NCI-H460 (cell line): ENCODE measurements around the gene LYRM4. TPM values are rescaled to one million over a fixed set of nuclear protein-coding genes. Genes with fewer than 3 reads are reported as not detected.

Experiments
- DNase-seq: peaks from one replicate; pipeline ENCODE4 v3.0.0-alpha.2; 2016; ENCODE audit warnings: low read depth; ENCODE audit errors: extremely low read depth
- total RNA-seq: library from RNA; depleted of rRNA; stranded (reverse); fragments of >200 nt; shearing (Covaris generic); gene quantifications from 2 replicates; pipeline ENCODE4 v1.2.3, GENCODE V29; 2014

Gene LYRM4
- total RNA-seq, 1 experiment from 2014 or later = 31.6 TPM

DNA sequence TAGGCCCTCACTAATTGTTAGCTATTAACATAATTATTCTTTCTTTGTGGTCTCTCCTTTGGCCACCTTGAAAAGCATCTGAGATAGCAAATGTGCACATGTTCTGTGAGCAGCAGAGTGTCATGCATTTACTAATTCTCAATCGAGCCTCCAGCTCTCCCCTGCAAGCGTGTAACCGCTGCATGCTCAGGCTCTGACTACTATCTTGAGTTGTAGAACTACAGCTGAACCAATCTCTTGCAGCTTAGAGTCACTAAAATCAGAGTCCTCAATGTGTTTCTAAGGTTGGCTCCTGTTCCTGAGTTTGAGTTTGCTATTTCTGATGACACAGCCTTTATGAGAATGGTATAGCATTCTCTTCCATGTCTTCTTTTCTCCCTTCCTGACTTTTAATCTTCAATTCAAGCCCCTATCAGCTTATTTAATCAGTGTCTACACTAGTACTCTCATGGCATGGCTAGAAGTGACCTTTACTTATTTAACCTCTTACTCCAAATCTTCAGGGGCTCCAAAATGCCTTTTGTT, 110.1 kb downstream of the LYRM4 start:
- DNase-seq = no peak

DNA sequence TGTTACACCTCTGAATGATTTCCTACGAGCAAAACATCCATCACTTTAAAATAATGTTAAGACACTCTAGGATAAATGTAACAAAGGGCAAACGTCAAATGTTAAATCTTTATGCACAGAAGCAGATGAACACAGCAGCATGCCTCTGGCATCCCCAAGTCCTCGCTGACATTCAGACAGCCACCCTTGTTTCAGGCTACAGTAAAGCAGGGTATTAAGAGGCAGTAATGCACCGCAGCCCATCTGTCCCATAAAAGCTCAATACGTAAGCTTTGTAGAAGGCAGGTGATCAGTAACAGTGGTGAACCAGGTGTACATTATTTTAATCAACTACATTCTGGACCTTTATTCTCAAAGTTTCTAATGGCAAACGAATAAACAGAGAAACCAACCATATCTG, 110.9 kb downstream of the LYRM4 start:
- no peak for DNase-seq

DNA sequence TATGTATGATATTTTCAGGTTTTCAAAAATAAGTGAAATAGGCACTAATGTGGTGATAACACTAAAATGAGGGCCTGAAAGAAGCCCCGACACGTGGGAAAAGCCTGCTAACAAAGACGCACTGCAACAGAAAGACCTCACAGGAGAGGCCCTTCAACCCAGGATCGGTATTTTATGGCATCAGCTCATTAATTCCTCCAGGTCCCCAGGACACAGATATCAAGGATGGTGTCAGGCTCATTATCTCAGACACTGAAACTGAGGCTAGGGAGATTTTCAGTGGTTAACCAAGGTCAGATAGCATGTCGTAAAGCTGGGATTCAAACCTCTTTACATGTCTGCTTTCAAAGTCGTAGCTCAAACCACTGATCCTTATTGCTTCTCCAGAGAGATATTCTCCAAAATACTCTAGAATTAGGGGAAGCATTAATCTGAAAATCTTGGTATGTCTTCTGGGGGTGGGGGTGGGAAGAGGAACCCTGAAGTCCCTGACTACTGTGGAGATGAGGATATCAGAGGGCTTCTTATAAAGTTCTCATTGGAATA, 111.5 kb downstream of the LYRM4 start:
- no peak for DNase-seq

DNA sequence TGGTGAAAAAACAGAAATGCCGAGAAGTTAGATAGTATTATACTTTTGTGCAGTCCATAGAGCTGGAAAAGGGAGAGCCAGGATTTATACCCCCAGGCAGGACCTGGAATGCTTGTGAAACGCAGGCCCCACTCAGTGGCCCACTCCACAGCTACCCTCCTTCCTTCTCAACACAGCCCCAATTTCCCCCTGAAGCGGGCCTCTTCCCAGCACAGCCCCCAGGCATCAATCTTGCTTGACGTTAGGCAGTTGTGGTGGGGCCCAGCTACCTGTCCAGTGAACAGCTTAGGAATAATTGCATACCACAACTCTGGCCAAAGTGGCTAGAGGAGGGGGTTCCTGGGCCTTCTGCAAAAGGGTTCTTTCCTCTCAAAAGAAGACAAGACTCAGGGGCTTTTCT, 114.4 kb downstream of the LYRM4 start:
- no peak for DNase-seq

DNA sequence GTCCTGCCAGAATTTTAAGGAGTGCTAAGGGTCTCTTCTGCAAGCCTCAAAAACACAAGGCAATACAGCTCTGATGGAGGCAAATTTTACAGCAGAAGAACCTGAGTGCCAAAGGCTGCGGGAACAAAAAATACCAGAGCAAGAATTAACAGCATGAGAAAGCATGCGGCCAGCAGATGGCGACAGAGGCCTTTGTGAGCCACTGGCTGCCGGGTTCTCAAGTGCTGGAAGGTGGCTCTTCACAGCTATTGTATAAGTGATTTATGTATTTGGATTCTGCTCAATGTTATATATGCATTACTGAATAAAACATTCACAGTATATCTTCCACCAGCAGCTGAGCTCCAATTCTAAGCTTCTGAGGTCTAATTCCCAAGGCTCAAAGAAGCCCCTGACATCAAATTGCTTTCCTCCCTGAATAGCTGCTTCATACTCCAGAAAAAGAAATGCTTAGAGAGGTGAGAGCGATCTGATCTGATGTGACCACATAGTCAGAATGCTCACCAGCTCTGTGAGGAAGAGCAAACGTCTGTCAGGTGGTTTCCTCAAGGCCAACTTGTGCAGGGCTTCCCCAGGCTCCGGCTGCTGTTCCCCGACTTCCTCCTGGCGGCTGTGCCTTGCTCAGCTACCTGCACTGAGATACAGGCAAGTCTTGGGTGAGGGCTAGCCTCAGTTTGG, 117.0 kb downstream of the LYRM4 start:
- DNase-seq = peak; percentile 64

DNA sequence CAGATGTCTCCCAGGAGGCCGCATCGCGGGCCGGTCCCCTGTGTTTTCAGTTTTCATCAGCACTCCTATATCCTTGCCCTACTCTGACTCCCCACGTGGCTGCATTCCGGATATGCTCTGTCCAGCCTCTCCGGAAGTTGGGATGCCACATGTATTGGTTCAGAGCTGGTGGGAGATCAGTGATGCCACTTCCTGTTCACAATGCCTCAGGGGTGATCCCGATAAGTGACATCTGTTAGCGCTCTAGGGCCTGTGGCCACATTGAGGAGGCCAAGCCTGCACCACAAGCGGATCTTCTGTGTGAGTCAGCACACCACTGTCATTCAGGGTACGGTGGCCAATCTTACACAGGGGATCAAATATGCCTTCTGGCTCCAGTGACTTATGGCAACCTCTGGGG, 117.8 kb downstream of the LYRM4 start:
- no peak for DNase-seq

DNA sequence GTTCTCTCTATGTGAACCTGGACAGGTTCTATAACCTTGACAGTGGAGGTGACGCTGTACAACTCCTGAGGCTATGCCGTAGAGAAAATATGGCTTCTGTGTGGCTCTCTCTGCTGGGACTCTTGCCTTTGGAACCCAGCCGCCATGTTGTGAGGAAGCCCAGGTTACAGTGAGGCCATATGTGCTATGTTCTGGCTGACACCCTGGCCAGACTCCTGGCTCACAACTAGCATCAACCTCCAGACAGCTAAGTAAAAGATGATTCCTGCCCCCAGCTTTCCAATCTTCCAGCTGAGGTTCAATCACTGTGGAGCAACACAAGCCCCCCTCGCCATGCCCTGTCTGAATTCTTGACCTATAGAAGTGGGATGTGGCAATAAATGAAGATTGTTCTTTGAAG, 118.6 kb downstream of the LYRM4 start:
- DNase-seq = no peak

DNA sequence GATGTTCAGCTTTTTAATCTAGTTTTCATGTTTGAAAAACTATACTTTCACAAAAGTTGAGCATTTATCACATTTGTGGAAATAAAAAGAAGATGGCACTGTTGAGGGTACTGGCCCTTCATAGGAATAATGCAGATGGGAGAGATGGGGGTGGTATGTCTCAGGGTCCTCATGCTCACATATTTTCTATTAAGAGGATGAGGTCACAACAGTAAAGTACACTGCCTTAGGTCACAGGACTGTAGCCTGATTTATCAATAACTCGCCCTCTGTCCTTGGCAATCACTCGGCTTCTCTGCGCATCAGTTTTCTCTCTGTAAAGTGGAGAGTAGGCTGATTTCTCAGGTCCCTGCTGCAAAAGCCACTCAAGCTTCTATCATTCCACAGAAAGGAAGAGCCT, 119.7 kb downstream of the LYRM4 start:
- DNase-seq = no peak

DNA sequence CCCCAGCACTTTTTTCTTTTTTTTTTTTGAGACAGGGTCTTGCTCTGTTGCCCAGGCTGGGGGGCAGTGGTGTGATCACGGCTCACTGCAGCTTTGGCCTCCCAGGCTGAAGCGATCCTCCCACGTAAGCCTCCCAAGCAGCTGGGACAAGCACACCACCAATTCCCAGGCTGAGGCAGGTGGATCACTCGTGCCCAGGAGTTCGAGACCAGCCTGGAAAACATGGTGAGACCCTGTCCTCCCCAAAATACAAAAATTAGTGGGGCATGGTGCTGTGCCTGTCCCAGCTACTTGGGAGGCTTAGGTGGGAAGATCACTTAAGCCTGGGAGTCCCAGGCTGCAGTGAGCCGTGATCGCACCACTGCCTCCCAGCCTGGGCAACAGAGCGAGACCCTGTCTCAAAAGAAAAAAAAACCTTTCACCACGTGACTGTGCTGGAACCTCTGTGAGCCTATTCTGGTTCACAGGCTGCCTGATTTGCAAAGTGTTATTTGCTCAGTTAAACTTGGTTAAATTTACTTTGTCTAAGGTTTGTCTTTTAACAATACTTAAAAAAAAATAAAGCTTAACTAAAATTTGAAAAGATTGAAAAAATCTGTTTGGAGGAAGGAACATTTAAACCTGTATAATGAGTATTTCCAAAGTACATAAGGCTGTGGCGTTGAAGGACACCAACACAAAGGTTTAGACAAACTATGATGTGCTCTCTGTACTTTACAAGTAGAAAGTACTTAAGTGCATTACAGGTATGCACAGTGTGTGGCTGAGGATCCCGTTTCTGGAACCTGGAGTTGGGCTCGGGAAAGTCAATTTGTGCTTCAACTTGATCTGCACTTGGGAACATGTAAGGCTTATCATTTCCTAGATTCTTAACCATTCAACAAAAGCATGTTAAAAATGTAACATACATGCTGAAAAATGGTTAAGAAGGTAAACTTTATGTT, 120.7 kb downstream of the LYRM4 start:
- no peak for DNase-seq

DNA sequence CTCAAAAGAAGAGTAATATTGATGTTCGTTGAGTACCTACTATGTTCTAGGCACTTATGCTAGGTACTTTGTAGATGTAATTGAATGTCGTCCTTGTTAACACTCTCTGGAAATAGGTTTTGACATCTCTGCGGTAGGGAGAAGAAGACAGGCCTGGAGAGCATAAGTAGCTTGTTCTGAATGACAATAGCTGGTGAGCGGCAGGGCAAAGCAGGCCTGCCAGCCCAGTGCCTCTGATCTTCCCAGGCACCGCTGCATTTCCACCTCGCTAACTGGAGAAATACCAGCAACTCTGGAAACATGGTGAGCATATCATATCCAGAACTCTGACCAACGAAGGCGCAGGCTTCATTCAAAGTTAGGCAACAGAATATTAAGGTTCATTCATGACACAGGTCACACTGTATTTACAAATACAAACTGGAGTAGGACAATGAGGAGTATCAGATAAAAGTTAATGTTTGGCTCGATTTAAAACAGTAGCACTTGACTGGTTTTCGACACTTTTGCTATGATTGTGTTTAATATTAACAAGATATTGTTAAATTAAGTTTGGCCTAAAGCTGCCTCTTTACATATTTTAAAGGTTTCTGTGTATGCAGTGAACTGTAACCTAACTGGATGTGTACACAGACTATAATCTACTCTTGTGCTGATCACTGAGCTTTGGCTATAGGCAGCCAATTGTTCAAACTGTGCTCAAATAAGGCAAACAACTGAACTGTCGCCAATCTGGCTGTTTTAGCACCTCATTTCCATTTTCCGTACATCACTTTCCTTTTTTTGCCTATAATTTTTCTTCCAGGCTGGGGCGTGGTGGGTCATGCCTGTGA, 121.5 kb downstream of the LYRM4 start:
- no peak for DNase-seq

DNA sequence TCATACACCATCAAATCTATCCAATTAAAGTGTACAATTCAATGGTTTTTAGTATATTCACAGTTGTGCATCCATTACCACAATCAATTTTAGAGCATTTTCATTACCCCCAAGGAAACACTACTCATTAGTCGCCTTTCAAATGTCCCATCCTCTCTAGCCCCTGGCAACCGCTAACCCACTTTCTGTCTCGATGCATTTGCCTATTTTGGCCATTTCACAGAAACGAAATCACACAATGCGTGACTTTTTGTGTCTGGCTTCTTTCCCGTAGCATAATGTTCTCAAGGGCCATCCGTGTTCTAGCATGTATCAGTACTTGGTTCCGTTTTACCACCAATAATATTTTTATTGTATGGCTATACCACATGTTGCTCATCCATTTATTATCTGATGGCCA, 123.9 kb downstream of the LYRM4 start:
- DNase-seq = no peak

DNA sequence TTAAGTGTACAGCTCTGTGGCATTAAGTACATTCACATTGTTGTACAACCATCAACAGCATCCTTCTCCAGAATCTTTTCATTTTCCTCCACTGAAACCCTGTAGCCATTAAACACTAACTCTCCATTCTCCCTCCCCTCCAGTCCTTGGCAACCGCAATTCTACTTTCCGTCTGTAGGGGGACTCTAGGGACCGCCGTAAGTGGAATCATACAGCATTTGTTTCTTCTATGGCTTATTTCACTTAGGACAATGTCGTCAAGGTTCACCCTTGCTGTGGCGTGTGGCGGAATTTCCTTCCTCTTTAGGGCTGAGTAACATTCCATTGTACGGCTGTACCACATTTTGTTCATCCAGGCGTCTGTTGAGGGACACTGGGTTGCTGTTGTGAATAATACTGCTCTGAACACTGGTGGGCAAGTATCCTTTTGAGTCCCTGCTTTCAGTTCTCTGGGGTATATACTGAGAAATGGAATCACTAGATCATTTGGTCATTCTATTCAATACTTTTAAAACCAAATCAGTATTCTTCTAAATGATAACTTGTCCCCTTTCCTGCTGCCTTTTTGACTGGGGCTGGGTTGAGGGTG, 124.9 kb downstream of the LYRM4 start:
- peak; percentile 42 for DNase-seq

DNA sequence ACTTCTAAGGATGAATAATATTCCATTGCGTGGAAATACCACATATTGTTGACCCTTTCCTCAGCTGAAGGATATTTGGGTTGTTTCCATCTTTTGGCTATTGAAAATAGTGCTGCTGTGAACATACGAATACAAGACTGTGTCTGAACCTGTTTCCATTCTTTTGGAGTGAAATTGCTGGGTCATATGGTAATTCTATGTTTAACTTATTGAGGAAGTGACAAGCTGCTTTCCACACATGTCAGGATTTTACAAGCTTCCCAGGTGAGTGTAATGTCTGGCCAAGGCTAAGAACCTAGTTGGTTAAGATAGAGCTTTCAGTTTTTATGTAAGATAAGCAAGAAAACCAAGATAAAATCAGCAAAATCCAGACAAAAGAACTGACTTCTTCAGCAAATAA, 126.8 kb downstream of the LYRM4 start:
- DNase-seq = no peak

DNA sequence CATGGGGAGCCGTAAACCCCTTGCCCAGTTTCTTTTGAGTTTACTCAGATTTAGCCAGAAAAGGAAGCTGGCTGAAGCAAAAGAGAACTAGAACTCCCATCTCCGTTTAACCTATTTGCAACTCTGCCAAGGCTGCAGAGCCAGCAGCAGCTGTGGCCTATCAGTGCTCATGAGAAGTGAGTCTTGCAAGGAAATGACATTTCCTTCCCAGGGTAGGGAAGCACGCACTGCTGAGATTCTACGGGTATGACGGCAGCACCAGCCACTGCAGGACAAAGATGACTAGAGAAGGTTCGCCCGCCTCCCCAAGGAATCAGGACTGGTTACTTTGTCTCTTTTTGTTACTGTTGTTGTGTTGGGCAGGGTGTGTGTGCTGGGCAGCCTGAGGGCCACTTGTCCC, 128.0 kb downstream of the LYRM4 start:
- DNase-seq = no peak

DNA sequence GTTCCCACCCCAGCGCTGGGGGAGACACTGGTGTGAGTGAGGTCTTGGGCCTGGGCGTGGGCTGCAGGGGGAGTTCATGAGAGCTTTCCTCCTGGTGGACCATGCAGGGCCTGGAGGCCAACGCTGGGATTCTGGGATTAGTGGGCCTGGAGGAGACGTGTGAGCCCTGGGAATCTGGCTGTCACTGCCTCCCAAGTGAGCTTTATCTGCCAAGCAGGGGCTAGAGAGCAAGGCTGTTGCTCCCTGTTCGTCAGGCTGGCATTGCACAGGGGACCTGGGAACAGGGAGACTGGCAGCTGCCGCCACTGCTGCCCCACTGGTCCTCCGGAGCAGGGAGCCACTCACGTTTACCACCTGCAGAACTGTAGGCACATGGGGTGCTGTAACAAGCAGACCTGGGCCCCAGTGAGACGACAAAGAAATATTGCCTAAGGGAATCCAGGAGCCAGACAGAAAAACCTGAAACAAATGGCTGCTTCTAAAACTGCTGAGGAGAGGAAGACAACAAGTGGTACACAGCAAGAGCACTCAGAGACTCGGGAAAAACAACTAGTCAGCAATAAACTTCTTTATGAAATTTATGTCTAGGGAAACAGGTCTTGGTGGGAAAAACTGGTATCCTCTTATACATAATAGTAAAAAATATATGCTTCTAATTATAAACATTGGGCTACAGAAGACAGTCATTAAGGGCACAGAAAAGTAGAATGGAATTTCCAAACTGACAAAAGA, 130.4 kb downstream of the LYRM4 start:
- DNase-seq = no peak

DNA sequence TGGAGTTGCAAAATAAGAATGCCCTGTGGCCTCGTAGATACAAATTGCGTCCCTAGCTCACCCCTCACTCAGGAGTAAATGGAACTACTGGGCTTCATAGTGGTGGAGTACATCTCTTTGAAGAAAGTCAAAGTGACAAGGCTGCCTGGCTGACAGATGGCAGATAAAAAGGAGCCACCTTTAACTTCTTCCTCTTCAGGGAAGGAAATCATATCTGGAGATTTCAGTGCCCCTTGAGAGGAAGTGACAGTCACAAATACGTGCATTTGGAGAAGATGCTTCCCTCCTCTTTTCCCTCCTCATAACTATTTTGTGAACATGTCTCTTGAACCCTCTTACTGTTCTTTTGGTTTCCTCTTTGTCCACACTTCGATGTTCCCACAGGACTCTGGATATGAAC, 132.4 kb downstream of the LYRM4 start:
- DNase-seq = no peak

DNA sequence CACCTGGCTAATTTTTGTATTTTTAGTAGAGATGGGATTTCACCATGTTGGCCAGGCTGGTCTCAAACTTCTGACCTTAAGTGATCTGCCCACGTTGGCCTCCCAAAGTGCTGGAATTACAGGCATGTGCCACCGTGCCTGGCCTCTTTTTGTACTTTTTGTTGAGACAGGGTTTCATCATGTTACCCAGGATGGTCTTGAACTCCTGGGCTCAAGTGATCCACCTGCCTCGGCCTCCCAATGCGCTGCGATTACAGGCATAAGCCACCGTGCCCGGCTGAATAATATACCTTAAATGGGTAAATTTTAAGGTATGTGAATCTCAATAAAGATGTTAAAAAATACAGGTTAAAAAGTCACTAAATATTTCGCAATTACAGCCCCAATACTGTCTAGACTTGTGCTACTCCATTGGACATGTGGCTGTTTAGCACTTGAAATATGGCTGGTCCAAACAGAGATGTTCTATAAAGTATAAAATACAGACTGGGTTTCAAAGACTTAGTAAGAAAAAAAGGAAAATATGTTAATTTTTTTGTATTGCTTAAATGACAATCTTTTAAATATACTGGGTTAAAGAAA, 133.6 kb downstream of the LYRM4 start:
- no peak for DNase-seq

DNA sequence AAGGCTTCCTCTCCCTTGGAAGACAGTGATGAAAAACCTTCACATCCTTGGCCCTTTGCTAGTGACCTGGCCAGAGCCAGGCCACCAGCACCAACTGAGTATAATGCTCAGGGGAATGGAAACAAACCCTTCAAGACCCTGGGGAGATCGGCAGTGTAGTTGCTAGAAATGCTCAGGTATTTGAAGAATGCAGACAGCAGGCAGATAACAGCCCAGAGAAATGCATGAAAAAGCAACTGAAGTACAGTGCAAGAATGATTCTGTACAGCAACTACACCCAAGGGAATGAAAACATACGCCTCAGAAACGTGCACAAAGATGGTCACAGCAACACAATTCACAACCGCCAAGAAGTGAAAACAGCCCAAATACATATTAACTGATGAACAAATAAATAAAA, 134.5 kb downstream of the LYRM4 start:
- no peak for DNase-seq
